Measurements from ENCODE around the gene FBLN2. TPM values are rescaled to one million over a fixed set of nuclear protein-coding genes. Genes with fewer than 3 reads are reported as not detected.

Gene FBLN2
- total RNA-seq, 2 donors from 2014 or later, result not detected

DNA sequence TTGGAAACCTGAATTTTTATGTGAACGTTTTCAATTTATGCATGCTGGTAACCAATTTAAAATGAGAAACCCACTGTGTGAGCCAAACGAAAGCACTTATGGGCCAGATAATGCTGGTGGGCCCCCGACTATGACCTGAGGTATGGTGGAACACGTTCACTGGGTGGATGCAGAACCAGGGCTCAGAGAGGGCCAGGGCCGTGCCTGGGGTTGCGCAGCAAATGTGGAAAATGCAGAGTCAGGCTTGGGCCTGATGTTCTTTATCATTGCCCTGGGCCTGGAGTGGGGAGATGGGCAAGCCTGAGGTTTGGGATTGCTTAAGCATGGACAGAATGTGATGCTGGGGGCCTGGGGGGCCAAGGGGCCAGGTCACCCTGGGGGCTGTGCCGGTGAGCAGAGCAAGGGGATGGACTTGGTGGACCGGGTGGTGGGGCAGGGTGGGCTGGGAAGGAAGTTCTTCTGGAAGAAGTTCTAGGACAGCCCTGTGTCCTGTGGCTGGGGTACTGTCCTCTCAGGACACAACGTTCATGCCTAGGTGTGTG lies 17.9 kb downstream of the FBLN2 start:
- DNase-seq (ENCODE audit: low spot score) (no peak), ATAC-seq (no peak)
- Mint-ChIP-seq H3K36me3 (no peaks in the 10 kb centered on the region), H3K9me3 (no peaks in the 10 kb centered on the region), H3K27ac (no peak overlapping the region), H3K27me3 (peaks cover 0 to under 1% of the 10 kb centered on the region in 2 donors), H3K4me1 (ENCODE audit: low read depth in 2 of 2) (no peaks in the 10 kb centered on the region), H3K4me3 (no peak overlapping the region)

DNA sequence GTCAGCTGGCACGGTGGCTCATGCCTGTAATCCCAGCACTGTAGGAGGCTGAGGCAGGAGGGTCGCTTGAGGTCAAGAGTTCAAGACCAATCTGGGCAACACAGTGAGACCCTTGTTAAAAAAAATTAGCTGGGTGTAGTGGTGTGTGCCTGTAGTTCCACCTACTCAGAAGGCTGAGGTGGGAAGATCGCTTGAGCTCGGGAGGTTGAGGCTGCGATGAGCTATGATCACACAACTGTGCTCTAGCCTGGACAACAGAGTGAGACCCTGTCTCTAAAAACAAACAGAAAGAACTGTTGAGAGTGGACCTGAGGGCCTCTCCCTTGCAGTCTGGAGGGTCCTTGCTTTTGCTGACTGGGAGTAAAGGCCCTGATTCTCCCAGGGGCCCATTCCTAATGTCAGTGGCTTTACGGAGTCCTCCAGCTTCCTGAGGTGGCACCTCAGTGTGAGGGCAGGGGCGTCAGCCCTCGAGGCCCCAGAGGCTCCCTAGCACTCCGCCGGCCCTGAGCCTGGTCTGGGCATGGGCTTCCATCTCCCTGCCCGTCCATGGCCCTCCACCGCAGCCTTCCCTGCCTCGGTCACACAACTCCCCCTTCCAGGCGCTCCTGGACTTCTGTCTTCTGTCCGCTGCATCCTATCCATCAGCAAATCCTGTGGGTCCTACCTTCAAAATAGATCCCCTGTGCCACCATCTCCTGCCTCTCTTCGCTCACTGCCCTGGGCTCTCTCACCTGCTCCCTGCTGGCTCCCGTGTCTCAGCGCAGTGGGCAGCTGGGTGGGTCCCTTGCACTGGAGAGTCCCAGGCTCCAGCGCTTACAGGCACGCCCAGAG lies 19.0 kb downstream of the FBLN2 start:
- DNase-seq (ENCODE audit: low spot score), result no peak
- ATAC-seq, result no peak
- H3K27me3 Mint-ChIP-seq, result no peaks in the 10 kb centered on the region
- H3K36me3 Mint-ChIP-seq, result no peaks in the 10 kb centered on the region
- H3K27ac Mint-ChIP-seq, result no peak overlapping the region
- H3K9me3 Mint-ChIP-seq, result no peaks in the 10 kb centered on the region
- no peak overlapping the region for H3K4me3 Mint-ChIP-seq
- no peaks in the 10 kb centered on the region for H3K4me1 Mint-ChIP-seq (ENCODE audit: low read depth in 2 of 2)

DNA sequence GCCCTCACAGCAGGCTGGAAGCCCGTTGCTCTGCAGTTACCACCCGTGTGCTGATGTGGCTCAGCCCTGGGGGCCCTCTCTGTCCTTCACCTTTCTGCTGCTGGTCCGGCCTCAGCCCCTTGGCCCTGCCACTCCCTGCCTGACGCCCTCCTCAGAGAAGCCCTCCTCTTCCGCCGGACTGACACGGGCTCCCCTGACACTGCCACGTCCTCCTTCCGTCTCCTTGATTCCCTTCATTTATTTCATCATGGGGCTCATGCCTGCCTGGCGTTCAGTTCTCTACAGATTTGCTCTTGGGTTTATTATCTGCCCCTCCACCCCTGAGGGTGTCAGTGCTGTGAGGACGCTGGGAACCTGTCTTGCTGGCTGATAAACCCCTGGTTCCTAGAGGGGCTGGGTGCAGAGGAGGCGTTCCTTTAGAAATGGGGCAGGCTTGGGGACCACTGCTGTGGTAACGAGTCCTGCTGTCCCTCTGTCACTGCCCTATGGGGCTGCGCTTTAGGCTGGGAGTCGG lies 19.6 kb downstream of the FBLN2 start:
- no peaks in the 10 kb centered on the region for H3K36me3 Mint-ChIP-seq
- H3K27ac Mint-ChIP-seq, result no peak overlapping the region
- no peaks in the 10 kb centered on the region for H3K4me1 Mint-ChIP-seq (ENCODE audit: low read depth in 2 of 2)
- no peak overlapping the region for H3K4me3 Mint-ChIP-seq
- H3K9me3 Mint-ChIP-seq, result no peaks in the 10 kb centered on the region
- DNase-seq (ENCODE audit: low spot score), result no peak
- no peaks in the 10 kb centered on the region for H3K27me3 Mint-ChIP-seq
- ATAC-seq, result no peak

GRCh38 chr3:13569201-13569600 lies 20.3 kb downstream of the FBLN2 start:
- no peaks in the 10 kb centered on the region for H3K36me3 Mint-ChIP-seq
- no peak for ATAC-seq
- no peaks in the 10 kb centered on the region for H3K4me1 Mint-ChIP-seq (ENCODE audit: low read depth in 2 of 2)
- H3K9me3 Mint-ChIP-seq, result no peaks in the 10 kb centered on the region
- no peaks in the 10 kb centered on the region for H3K27me3 Mint-ChIP-seq
- no peak overlapping the region for H3K27ac Mint-ChIP-seq
- no peak overlapping the region for H3K4me3 Mint-ChIP-seq
- no peak for DNase-seq (ENCODE audit: low spot score)

DNA sequence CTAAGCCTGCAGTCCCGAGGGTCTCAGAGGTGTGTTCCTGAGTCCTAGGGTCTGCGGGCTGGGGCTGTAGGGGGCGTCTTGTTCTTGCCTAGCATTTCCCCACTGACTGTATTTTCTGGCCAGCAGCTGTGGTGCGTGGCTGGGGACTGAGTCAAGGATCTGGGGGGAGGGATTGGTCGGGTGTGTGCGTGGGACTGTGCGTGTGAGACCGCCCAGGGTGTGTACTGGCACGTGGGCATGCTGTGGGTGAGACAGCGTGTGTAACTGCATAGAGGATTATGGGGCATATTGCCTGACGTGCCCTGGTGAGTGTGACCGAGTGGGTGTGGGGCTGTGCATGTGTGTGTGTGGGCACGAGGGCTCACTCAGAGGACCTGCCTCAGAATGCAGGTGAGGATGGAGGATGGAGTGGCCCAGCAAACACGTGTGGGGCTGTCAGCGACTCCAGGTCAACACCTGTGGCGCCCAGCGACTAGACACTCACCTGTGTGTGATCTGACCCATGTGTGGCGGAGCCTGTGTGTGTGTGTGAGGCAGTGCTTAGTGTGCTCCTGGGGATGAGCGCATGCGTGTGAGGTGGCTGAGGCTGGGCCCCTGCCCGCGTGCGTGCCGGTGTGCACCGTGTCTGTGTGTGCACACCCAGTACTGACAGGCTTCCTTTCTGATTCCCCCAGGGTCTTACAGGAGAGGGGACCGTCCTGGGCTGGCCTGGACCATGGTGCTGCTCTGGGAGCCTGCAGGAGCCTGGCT lies 20.9 kb downstream of the FBLN2 start:
- Mint-ChIP-seq H3K27me3 (no peaks in the 10 kb centered on the region), H3K4me1 (ENCODE audit: low read depth in 2 of 2) (no peaks in the 10 kb centered on the region), H3K27ac (no peak overlapping the region), H3K4me3 (no peak overlapping the region), H3K36me3 (no peaks in the 10 kb centered on the region), H3K9me3 (no peaks in the 10 kb centered on the region)
- DNase-seq (ENCODE audit: low spot score), result no peak
- no peak for ATAC-seq

DNA sequence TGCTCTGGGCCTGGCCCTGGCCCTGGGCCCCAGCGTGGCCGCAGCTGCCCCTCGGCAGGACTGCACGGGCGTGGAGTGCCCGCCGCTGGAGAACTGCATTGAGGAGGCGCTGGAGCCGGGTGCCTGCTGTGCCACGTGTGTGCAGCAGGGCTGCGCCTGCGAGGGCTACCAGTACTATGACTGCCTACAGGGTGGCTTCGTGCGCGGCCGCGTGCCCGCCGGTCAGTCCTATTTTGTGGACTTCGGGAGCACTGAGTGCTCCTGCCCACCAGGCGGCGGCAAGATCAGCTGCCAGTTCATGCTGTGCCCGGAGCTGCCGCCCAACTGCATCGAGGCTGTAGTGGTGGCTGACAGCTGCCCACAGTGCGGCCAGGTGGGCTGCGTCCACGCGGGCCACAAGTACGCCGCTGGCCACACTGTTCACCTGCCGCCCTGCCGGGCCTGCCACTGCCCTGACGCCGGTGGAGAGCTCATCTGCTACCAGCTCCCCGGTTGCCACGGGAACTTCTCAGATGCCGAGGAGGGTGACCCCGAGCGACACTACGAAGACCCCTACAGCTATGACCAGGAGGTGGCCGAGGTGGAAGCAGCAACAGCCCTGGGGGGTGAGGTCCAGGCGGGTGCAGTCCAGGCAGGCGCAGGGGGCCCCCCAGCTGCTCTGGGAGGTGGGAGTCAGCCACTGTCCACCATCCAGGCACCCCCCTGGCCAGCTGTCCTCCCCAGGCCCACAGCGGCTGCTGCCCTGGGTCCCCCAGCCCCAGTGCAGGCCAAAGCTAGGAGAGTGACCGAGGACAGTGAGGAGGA lies 21.7 kb downstream of the FBLN2 start:
- no peaks in the 10 kb centered on the region for H3K9me3 Mint-ChIP-seq
- no peak for ATAC-seq
- DNase-seq (ENCODE audit: low spot score), result no peak

GRCh38 chr3:13571264-13571663 lies 22.3 kb downstream of the FBLN2 start:
- H3K4me1 Mint-ChIP-seq (ENCODE audit: low read depth in 2 of 2), result no peaks in the 10 kb centered on the region
- no peaks in the 10 kb centered on the region for H3K36me3 Mint-ChIP-seq
- no peaks in the 10 kb centered on the region for H3K9me3 Mint-ChIP-seq
- H3K27me3 Mint-ChIP-seq, result no peaks in the 10 kb centered on the region
- H3K27ac Mint-ChIP-seq, result no peak overlapping the region
- no peak for DNase-seq (ENCODE audit: low spot score)
- no peak for ATAC-seq
- H3K4me3 Mint-ChIP-seq, result no peak overlapping the region

More for the DNA sequence above, 21.7 kb downstream of the FBLN2 start:
- no peak overlapping the region for H3K27ac Mint-ChIP-seq
- no peak overlapping the region for H3K4me3 Mint-ChIP-seq
- H3K27me3 Mint-ChIP-seq, result no peaks in the 10 kb centered on the region
- H3K4me1 Mint-ChIP-seq (ENCODE audit: low read depth in 2 of 2), result no peaks in the 10 kb centered on the region
- no peaks in the 10 kb centered on the region for H3K36me3 Mint-ChIP-seq

- DNase-seq (ENCODE audit: low spot score) (no peak), ATAC-seq (no peak)
- no peaks in the 10 kb centered on the region for H3K27me3 Mint-ChIP-seq
- H3K4me1 Mint-ChIP-seq (ENCODE audit: low read depth in 2 of 2), result no peaks in the 10 kb centered on the region
- H3K9me3 Mint-ChIP-seq, result no peaks in the 10 kb centered on the region
- no peak overlapping the region for H3K27ac Mint-ChIP-seq
- no peak overlapping the region for H3K4me3 Mint-ChIP-seq
- H3K36me3 Mint-ChIP-seq, result no peaks in the 10 kb centered on the region
Observed at GRCh38 chr3:13571831-13572750, 23.2 kb downstream of the FBLN2 start.

GRCh38 chr3:13572926-13573623 lies 24.1 kb downstream of the FBLN2 start:
- Mint-ChIP-seq H3K27ac (no peak overlapping the region), H3K4me3 (no peak overlapping the region), H3K36me3 (no peaks in the 10 kb centered on the region), H3K4me1 (ENCODE audit: low read depth in 2 of 2) (no peaks in the 10 kb centered on the region), H3K27me3 (no peaks in the 10 kb centered on the region), H3K9me3 (no peaks in the 10 kb centered on the region)
- ATAC-seq, result no peak
- no peak for DNase-seq (ENCODE audit: low spot score)

DNA sequence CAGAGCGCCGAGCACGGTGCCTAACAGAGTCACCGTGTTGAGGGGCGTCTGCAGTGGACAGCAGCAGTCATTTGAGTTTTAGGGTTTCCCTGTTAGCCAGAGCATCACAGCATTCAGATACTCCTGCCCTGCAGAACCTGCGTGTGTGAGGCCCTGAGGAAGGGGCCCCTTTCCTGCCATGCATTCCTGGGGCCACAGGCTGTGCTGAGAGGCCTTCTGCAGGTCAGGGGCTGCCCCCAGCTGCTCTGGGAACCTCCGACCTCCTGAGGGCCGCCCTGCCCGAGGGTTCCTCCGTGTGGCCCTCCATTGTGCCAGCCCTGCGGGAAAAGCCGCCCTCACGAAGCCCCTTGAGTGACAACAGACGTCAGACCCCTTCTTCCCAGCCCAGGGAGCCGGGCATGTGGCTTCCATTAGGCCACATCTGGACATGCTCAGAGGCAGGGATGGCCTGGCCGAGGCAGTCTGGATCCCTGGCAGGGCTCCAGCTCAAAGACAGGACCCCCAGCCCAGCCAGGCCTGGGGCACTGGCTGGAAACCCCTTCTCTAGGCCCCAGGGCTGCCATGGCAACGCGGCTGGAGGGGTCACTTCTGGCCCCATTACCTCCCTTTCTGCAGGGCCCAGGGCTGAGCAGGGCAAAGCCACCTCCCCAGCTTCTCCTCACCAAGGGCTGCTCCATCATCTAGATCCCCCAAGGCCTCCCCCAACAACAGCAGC lies 25.3 kb downstream of the FBLN2 start:
- H3K4me3 Mint-ChIP-seq, result no peak overlapping the region
- DNase-seq (ENCODE audit: low spot score) (no peak), ATAC-seq (no peak)
- H3K4me1 Mint-ChIP-seq (ENCODE audit: low read depth in 2 of 2), result peaks cover 0 to 2% of the 10 kb centered on the region in 2 donors
- no peaks in the 10 kb centered on the region for H3K9me3 Mint-ChIP-seq
- H3K27me3 Mint-ChIP-seq, result no peaks in the 10 kb centered on the region
- no peaks in the 10 kb centered on the region for H3K36me3 Mint-ChIP-seq
- H3K27ac Mint-ChIP-seq, result no peak overlapping the region

DNA sequence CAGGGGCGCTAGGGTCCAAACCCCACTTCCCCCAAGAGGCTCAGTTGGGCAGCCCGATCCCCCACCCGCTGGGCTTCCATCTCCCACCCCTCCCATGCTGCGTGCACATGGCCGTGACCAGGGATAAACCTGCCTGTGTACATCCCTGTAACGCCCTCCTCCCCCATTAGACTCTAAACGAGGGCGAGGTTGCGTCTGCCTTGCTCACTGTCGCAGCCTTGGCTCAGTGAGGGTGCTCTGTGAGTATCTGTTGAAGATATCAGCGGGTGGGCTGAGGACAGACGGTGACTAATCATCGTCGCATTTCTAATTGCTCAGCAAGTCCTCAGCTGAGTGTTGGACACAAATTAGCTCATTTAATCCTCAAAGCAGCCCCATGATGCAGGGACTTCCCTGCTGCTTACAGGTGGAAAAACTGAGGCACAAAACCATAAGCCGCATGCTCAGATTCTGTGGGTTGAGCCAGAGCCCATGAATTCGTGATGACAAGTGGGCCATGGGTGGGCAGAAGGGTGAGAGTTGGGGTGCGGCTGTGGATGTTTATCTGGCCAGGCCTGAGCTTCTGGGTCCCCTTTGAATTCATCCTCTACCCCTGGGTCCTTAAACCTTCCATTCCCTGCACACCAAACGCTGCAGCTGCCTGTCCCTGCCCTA lies 26.0 kb downstream of the FBLN2 start:
- no peak for DNase-seq (ENCODE audit: low spot score)
- H3K36me3 Mint-ChIP-seq, result no peaks in the 10 kb centered on the region
- no peak overlapping the region for H3K4me3 Mint-ChIP-seq
- H3K9me3 Mint-ChIP-seq, result no peaks in the 10 kb centered on the region
- no peaks in the 10 kb centered on the region for H3K27me3 Mint-ChIP-seq
- no peak for ATAC-seq
- H3K27ac Mint-ChIP-seq, result no peak overlapping the region
- peaks cover 0 to 2% of the 10 kb centered on the region in 2 donors for H3K4me1 Mint-ChIP-seq (ENCODE audit: low read depth in 2 of 2)

Data from natural killer cell treated with Interleukin-12 subunit alpha and Interleukin-12 subunit beta and Interleukin-15 and Interleukin-18, amount 100 ng/mL, for 72 hours (primary cell).